DND-41 (cell line): ENCODE results near the gene LSG1.

Source experiments
- CTCF ChIP-seq: IDR thresholded peaks from 2 replicates; pipeline ENCODE4 v1.5.1; 2012; ENCODE audit warnings: borderline replicate concordance, low read length, moderate library complexity, mild to moderate bottlenecking; ENCODE audit not compliant: poor library complexity, severe bottlenecking; ENCODE audit errors: extremely low read depth
- EZH2 ChIP-seq: IDR thresholded peaks from 3 replicates; pipeline ENCODE4 v1.6.1; 2012; ENCODE audit warnings: borderline replicate concordance, low read depth, mild to moderate bottlenecking, moderate library complexity, low read length, inconsistent platforms; ENCODE audit not compliant: severe bottlenecking

GRCh38 chr3:194618858-194619608, 53.0 kb downstream of the LSG1 start:
- TF ChIP-seq CTCF, result no peak
- TF ChIP-seq EZH2, result no peak
